PC-9 (cell line): ENCODE data around the gene FOXN1.

Experiments used
- CTCF ChIP-seq: fragments of 200-600 bp; sonication (generic); conservative IDR thresholded peaks from 2 replicates; pipeline ENCODE4 v1.6.1; 2017; ENCODE audit warnings: mixed run types, antibody characterized with exemption, mild to moderate bottlenecking, moderate library complexity
- EZH2 ChIP-seq: fragments of 200-600 bp; sonication (generic); IDR thresholded peaks from 2 replicates; pipeline ENCODE4 v1.8.0; 2017; ENCODE audit warnings: antibody characterized with exemption, low read depth

DNA sequence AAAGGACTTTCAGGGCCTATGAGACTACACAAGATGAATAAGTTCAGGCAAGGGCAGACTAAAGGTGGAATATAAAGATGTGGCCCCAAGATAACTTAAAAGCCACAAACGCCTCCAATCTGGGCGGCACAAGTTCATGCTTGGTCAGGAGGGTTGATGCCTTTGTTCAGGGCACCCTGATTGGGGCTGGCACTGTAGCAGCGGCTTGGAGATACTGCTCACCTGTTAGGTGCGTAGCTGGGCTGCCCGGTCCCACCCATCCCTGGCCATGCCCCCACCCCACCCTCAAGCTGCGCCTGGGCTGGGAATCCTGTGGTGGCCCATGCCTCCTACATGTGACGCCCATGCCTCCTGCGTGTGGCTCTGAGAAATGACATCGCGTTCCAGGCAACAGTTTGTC lies 45.2 kb upstream of the FOXN1 start:
- TF ChIP-seq CTCF (no peak), EZH2 (no peak)
